ENCODE data around the gene GRID2.

The GRID2 gene

DNA sequence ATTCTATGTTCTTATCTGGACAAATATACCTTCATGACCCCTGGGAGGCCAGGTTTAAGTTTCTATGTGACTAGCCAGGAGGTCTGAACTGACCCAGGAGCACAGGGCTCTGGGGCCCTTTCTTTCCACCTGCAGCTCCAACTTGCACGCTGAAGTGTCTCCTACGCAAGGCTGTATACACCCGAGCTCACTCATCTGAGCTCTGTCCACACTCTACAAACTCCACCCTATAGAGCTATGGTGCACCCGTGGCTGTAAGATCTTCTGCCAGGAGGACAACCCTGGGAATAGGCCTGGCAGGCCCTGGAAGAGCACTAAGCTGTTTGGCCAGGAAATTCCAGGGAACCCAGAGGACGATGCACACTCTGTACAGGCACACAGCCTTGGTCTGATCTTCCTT, 1464.2 kb downstream of the GRID2 start:
- DNase-seq (ENCODE audit: extremely low read depth, low read depth) = no peak
- TF ChIP-seq, protein P1, sequence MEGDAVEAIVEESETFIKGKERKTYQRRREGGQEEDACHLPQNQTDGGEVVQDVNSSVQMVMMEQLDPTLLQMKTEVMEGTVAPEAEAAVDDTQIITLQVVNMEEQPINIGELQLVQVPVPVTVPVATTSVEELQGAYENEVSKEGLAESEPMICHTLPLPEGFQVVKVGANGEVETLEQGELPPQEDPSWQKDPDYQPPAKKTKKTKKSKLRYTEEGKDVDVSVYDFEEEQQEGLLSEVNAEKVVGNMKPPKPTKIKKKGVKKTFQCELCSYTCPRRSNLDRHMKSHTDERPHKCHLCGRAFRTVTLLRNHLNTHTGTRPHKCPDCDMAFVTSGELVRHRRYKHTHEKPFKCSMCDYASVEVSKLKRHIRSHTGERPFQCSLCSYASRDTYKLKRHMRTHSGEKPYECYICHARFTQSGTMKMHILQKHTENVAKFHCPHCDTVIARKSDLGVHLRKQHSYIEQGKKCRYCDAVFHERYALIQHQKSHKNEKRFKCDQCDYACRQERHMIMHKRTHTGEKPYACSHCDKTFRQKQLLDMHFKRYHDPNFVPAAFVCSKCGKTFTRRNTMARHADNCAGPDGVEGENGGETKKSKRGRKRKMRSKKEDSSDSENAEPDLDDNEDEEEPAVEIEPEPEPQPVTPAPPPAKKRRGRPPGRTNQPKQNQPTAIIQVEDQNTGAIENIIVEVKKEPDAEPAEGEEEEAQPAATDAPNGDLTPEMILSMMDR (IDR thresholded peaks at IDR 0.05; ENCODE audit: low read depth, low read length) = no peak

DNA sequence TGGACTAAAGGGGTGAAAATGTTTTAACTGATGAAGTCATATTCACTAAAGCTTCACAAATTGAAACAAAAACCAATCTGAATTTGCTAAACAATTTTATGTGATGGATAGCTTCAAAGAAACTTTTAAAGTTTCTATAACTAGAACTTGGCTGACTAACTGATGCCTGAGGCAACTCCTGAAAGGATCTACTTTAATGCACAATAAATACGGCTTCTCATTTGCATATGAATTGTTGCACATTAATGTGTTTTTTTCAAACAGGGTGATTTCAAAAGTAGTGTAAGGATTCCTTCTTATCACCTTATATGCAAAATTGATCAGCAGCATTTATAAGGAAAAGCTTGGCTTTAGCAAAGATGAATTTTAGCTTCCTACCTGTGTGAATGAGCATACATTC, 1466.4 kb downstream of the GRID2 start:
- TF ChIP-seq, protein P1 (IDR thresholded peaks at IDR 0.05; ENCODE audit: low read depth, low read length) = no peak
- DNase-seq (ENCODE audit: extremely low read depth, low read depth) = no peak

DNA sequence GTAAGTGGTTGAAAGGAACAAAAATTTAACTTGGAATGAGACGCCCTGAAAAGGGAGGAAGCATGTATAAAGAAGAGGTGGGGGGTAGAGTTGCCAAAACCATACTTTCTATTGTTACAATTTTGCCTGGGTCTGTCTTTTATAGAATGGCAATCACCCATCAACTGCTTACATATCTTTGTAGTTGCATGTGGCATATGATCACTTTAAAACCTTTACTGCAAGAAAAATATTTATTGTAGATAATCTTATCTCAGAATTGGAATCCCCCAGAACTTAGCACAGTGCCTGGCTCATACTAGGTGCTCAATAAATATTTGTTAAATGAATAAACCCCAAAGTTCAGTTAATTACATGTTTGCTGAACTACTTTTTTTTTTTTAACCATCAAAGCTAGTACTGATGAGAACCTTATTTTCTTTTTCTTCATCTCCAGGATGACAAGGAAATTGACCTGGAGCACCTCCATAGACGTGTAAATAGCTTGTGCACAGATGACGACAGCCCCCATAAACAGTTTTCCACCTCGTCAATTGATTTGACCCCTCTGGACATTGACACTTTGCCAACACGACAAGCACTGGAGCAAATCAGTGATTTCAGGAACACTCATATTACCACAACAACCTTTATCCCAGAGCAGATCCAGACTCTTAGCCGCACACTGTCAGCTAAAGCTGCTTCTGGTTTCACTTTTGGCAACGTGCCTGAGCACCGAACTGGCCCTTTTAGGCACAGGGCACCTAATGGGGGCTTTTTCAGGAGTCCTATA, 1468.1 kb downstream of the GRID2 start:
- no peak for DNase-seq (ENCODE audit: extremely low read depth, low read depth)
- TF ChIP-seq, protein P1 (IDR thresholded peaks at IDR 0.05; ENCODE audit: low read depth, low read length) = no peak

DNA sequence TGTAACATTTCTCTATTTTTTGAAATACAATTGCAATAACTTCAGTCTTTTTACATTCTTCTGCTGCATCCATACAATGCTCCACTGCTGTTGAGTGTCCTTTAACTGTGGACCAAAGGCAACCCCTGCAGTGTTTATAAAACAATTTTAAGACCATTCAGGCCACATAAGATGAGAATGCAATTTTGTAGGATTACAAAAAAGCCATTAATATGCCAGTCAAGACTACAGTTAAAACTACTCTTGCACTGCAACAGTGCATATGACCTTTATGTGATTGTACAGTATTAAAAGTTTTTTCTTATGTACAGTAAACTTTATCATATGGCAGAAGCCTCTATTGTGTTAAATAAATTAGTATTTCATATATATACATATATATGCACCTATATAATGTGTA, 1469.1 kb downstream of the GRID2 start:
- DNase-seq (ENCODE audit: extremely low read depth, low read depth) = no peak
- TF ChIP-seq, protein P1 (IDR thresholded peaks at IDR 0.05; ENCODE audit: low read depth, low read length) = no peak

DNA sequence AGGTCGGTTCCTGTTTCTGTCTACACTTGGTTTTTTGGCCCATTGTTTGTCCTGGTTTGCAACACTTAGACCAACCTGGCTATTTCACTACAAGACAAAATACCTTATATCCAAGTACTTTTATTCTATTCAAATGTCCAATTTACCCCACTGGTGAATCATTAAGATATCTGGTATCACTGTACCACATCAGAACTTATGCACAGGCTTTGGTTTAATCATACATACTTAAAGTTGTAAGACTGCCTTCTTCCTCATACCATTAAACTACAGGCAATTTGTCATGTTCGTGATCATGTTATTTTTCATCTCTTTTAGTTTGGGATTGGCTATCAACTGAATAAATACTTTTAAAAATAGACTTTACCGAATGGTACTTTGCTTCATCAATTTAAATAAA, 1471.8 kb downstream of the GRID2 start:
- TF ChIP-seq, protein P1 (IDR thresholded peaks at IDR 0.05; ENCODE audit: low read depth, low read length) = no peak
- DNase-seq (ENCODE audit: extremely low read depth, low read depth) = no peak

DNA sequence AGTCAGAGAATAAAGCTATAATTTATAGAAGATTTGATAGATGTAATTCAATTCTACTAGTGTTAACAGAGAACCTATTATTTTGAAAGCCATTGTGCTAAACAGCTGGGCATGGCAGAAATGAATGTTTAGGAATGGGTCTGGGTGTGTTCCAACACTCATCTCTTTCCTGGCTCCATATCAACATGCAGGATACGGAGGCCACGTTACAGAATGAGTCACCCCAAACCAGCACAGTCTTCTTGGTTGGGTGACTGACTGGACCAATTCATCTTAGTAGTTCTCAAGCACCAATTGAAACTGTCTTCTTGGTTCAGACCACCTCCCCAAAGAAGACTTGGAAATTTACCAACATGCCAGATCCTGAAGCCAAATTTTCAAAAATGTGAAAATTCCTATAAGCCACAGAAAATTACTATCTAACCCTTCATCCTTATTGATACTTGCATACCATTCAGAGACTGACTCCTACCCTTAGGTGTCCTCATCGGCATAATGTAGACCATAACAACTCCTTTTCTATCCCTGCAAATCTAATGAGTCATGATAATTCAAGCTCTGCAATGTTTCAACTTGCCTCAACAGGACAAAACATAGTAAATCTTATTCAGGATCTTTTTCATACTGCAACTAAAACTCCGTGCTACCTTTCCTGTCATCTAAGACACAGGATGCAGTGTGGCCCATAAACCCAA, 1472.8 kb downstream of the GRID2 start:
- no peak for DNase-seq (ENCODE audit: extremely low read depth, low read depth)
- TF ChIP-seq, protein P1 (IDR thresholded peaks at IDR 0.05; ENCODE audit: low read depth, low read length) = no peak

DNA sequence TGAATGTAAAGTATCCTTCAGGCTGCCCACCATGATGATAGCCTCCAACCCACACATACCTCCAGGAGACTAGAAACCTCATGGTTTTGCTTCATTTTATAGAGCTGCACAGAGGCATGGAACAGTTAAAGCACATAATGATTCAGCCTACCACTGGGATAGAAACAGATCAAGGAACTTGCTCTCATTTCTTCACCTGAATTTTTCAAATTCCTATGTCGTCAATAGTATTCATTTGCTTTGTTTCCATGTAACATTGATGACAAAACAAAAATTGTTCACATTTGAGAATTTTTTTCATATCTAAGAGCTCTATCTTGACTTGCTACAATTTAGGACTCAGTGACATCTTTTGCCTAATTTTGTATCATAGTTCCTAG, 1473.3 kb downstream of the GRID2 start:
- TF ChIP-seq, protein P1 (IDR thresholded peaks at IDR 0.05; ENCODE audit: low read depth, low read length) = no peak
- DNase-seq (ENCODE audit: extremely low read depth, low read depth) = no peak

Measured in AG09319 (cell line).